HepG2 (cell line): ENCODE results near the gene FUBP3.

Source experiments
- CTCF ChIP-seq: sonication (generic); formaldehyde crosslinking; IDR thresholded peaks from 2 replicates; pipeline ENCODE4 v1.5.0; 2020; ENCODE audit warnings: mild to moderate bottlenecking, missing genetic modification reagents, moderate library complexity
- FOXM1 ChIP-seq: sonication (generic); formaldehyde crosslinking; IDR thresholded peaks from 2 replicates; pipeline ENCODE4 v1.5.0; 2020; ENCODE audit warnings: missing genetic modification reagents
- ISX ChIP-seq: sonication (generic); formaldehyde crosslinking; conservative IDR thresholded peaks from 2 replicates; pipeline ENCODE4 v1.5.0; 2020; ENCODE audit warnings: missing genetic modification reagents
- MAFK ChIP-seq, 2 experiments: IDR thresholded peaks in 1 of 2; conservative IDR thresholded peaks in 1 of 2; 2 replicates each; pipeline ENCODE4 v1.6.1; 2011; ENCODE audit warnings: improper control_type of control experiment in 2 of 2, low read length in 2 of 2

- TF ChIP-seq FOXM1 (CRISPR knock-in tag) (no peak), ISX (CRISPR knock-in tag) (no peak), CTCF (CRISPR knock-in tag) (no peak), MAFK (conservative IDR thresholded peaks at IDR 0.05 in 1 of 2, IDR thresholded peaks at IDR 0.05 in 1 of 2; ENCODE audit: low read length in 2 of 2) (no peak)
Observed at GRCh38 chr9:130651752-130652151, 72.4 kb downstream of the FUBP3 start.
